T-helper 2 cell treated with Interferon-gamma antibody and Interleukin-4, amounts not matched to agents 5 μg/mL and 100 μg/mL, for 36 hours (primary cell): ENCODE results near the gene SH3PXD2B.
"Not testable (repeated sequence)": the region's sequence is repeated elsewhere in the genome, so short reads cannot be mapped to it uniquely, and the experiment has no call there.

Source experiments
- DNase-seq: peaks from one replicate; pipeline ENCODE4 v3.0.0; 2021; ENCODE audit warnings: low spot score
- H3K27ac Mint-ChIP-seq: one replicate; pipeline ENCODE4 v1.8.0; 2021; ENCODE audit warnings: mild to moderate bottlenecking, mixed read lengths
- H3K27me3 Mint-ChIP-seq: one replicate; pipeline ENCODE4 v1.8.0; 2021; ENCODE audit warnings: low read depth, mixed read lengths
- H3K36me3 Mint-ChIP-seq: one replicate; pipeline ENCODE4 v1.8.0; 2021; ENCODE audit warnings: low read depth, mixed read lengths
- H3K4me1 Mint-ChIP-seq: one replicate; pipeline ENCODE4 v1.8.0; 2021; ENCODE audit warnings: low read depth, mixed read lengths
- H3K4me3 Mint-ChIP-seq: one replicate; pipeline ENCODE4 v1.8.0; 2022; ENCODE audit warnings: mild to moderate bottlenecking, moderate library complexity, mixed read lengths
- H3K9me3 Mint-ChIP-seq: one replicate; pipeline ENCODE4 v1.8.0; 2021; ENCODE audit warnings: mixed read lengths

SH3PXD2B gene

DNA sequence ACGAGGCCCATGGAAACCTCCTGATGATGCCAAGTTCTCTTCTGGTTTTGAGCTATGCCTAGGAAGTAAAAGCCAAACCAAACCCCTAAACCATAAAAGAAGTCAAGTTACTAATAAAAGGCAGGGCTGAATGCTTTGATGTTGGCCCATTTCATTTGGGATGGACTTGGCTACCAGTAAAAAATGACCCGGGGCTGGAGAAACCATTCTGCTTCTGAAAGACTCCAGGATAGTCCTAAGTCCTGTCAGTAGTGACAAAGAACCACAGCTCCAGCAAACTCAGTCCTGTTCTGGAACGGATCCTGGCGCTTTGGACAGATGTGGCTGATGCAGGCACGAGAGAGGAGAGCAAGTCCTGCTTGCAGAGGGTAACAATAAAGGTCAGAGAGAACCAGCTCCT, 68.6 kb downstream of the SH3PXD2B start:
- H3K4me1 Mint-ChIP-seq = no peaks in the 10 kb centered on the region
- no peak for DNase-seq
- H3K4me3 Mint-ChIP-seq = no peak overlapping the region
- no peaks in the 10 kb centered on the region for H3K36me3 Mint-ChIP-seq
- no peak overlapping the region for H3K27ac Mint-ChIP-seq
- H3K27me3 Mint-ChIP-seq = peaks cover 4% of the 10 kb centered on the region
- no peaks in the 10 kb centered on the region for H3K9me3 Mint-ChIP-seq

DNA sequence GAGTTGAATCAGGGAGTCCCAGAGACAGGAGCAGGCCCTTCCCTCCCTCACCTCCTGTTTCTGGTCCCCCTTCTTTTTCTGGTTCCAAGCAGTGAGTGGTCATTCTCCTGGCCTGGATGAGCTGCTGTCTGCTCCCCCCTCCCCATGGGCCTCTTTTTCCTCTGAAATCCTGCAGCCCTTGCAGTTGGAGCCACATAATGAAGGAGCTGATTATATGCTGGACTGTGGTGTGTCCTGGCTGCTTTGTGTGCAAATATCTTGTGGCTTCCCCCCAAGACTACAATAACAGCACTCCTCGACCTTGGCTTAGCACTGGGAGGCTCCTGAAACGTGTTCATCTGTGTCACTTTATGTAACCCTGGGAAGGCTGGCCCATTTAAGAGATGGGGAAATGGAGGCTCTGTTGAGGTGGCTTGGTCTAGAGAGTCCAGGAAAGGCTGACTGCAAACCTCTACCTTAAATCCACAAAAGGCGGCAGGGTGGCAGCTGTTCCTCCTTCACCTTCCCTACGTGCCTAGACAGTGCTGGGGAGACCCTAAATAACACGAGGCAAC, 69.2 kb downstream of the SH3PXD2B start:
- H3K27ac Mint-ChIP-seq = no peak overlapping the region
- H3K27me3 Mint-ChIP-seq = peaks cover 4% of the 10 kb centered on the region

DNA sequence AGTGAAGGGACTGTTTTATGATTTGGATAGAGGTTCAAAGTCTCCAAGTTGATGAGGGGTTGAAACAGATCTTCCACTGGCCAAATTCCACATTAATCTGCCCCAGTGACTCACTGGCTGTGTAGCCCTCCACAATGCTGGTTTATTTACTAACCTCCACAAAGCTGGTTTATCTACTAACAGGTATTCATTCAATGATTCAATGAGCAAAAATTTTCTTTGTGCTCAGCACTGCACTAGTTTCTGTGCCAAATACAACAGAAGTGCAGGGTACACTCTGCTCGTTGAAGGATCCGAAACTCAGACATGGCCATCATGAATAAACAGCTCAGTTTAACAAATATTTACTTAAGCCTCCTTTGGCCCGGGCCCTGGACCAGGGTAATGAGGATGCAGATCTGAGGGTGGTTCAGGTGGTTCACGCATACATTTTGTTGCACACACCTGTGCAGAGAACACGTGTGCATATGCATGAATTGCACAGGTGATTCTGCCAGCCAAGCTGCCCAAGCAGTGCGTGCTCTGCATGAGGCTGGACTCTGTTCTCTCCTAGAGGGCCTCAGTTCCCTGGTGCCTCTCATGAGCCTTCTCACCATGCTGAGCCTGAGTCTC, 71.0 kb downstream of the SH3PXD2B start:
- Mint-ChIP-seq H3K4me1 (no peaks in the 10 kb centered on the region), H3K36me3 (no peaks in the 10 kb centered on the region), H3K4me3 (no peak overlapping the region), H3K27me3 (peaks cover 2% of the 10 kb centered on the region), H3K9me3 (no peaks in the 10 kb centered on the region), H3K27ac (no peak overlapping the region)
- DNase-seq = no peak

More for the DNA sequence above, 69.2 kb downstream of the SH3PXD2B start:
- DNase-seq = no peak
- Mint-ChIP-seq H3K36me3 (no peaks in the 10 kb centered on the region), H3K9me3 (no peaks in the 10 kb centered on the region), H3K4me1 (no peaks in the 10 kb centered on the region), H3K4me3 (no peak overlapping the region)

DNA sequence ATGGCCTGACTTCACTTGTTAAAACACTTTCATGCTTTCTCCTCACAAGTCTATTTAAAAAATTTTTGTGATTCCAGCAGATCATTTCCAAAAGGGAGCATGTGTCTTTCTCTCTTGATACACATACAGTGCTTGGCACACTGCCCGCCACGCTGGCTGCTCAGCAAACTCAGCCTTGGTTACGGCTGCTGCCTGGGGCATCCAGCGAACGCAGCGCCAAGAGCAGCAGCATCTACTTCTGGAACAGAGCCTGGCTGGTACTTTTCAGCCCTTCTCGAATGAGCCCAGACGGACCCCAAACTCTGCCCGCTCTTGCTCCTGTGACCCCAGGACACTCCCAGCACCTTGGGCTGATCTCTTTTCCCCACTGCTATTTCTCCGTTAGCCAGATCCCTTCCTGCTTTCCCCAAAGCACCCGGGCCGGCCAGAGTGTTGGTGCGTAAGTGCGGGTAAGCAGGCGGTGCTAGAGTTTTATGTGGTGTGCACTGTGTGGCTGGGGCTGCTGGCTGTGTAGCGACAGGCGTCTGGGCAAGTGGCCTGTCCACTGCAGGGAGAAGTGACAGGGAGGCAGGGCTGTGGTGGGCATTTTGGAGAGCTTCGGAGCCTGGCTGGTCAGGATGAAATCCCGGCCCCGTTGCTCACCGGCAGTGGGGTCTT, 73.2 kb downstream of the SH3PXD2B start:
- no peak overlapping the region for H3K4me3 Mint-ChIP-seq
- H3K36me3 Mint-ChIP-seq = no peaks in the 10 kb centered on the region
- no peaks in the 10 kb centered on the region for H3K27me3 Mint-ChIP-seq
- H3K4me1 Mint-ChIP-seq = no peaks in the 10 kb centered on the region
- DNase-seq = no peak
- H3K27ac Mint-ChIP-seq = no peak overlapping the region
- H3K9me3 Mint-ChIP-seq = no peaks in the 10 kb centered on the region

DNA sequence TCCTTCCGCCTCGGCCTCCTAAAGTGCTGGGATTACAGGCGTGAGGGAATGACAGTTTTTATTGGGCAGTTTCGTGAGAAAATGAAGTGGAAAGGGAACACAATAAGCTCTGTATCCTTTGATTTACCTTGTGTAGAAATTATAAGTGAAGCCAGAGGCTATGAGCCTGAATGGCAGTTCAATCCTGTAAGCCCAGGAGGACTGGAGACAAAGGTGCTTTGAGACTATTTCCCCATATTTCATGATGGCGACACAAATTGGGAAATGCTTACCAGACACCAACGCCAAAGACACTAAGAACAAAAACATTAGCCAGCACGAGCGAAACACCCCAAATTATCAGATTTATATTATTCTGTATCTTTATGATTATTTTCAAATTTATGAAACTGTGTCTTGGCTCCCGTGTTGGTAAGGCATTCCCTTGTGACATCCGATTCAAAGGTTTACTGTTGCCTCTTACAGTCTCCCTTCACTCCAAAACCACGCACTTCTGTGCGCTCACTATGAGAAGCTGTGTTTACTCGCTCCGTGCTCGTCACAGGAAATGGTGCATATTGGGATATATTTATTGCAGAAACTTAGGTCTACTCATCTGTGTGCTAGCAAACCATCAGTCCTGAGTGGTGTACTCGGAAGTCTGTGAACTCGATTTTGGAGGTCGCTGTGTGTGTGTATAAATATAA, 73.9 kb downstream of the SH3PXD2B start:
- no peak overlapping the region for H3K4me3 Mint-ChIP-seq
- no peaks in the 10 kb centered on the region for H3K4me1 Mint-ChIP-seq
- DNase-seq = no peak

DNA sequence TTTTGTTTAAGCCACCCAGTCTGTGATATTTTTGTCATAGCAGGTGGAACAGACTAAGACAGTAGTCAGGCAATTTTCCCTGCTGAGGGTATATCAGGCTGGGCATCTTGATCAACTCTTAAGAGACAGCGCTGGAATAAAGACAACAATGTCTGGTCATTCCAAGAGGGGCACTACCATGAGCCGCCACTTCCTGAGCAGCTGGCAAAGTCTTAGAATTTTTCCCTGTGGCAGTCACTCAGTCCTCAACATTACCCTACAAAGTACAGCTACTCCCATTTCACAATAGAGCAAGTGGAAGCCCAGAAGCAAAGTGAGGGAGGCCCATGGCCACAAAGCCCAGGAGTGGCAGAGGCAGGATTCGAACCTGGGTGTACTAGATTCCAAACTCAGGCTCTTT, 74.8 kb downstream of the SH3PXD2B start:
- Mint-ChIP-seq H3K27me3 (no peaks in the 10 kb centered on the region), H3K4me3 (no peak overlapping the region), H3K9me3 (no peaks in the 10 kb centered on the region), H3K27ac (no peak overlapping the region), H3K4me1 (no peaks in the 10 kb centered on the region), H3K36me3 (no peaks in the 10 kb centered on the region)
- DNase-seq = no peak

More for the DNA sequence above, 73.9 kb downstream of the SH3PXD2B start:
- Mint-ChIP-seq H3K27me3 (no peaks in the 10 kb centered on the region), H3K36me3 (no peaks in the 10 kb centered on the region), H3K9me3 (no peaks in the 10 kb centered on the region), H3K27ac (no peak overlapping the region)

DNA sequence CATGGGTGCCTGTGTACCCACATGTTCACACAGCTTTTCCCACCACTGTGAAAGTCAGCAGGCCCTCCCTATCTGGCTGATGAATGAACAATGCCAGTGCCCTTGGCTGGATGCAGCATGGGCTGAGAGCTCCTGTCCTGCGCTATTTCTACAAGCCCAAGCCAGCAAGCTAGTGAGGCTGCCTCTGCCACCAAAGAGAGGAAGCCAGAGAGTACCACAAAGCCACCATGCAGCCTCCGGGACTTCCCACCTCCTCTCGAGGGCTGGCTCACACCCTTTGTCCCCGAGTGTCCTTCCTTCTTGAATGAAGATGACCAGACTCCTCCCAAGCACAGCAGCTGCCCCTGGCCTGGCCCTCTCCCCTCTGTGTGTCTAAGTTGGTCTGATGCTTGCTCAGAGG, 76.5 kb downstream of the SH3PXD2B start:
- H3K27ac Mint-ChIP-seq = no peak overlapping the region
- no peaks in the 10 kb centered on the region for H3K27me3 Mint-ChIP-seq
- no peaks in the 10 kb centered on the region for H3K4me1 Mint-ChIP-seq
- no peak for DNase-seq
- no peaks in the 10 kb centered on the region for H3K9me3 Mint-ChIP-seq
- no peaks in the 10 kb centered on the region for H3K36me3 Mint-ChIP-seq
- no peak overlapping the region for H3K4me3 Mint-ChIP-seq

DNA sequence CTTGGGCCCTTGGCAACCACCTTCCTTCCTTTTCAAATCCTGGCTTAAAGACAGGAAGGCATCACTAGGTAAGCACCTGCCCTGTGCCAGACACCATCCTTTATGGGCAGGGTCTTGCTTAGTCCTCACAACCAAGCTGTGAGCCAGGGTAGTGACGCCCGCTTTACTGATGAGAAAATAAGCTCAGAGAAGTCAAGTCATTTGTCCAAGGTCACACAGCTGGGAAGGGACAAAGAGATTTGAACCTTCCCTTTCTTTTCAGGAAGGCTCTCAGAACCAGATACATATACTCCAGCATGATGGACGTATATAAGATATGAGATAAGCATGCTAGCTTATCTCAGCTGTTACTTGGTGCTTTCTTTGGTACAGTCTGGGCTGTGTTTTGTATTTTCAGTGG, 76.9 kb downstream of the SH3PXD2B start:
- Mint-ChIP-seq H3K9me3 (no peaks in the 10 kb centered on the region), H3K27me3 (no peaks in the 10 kb centered on the region), H3K27ac (no peak overlapping the region), H3K4me1 (no peaks in the 10 kb centered on the region), H3K36me3 (no peaks in the 10 kb centered on the region), H3K4me3 (no peak overlapping the region)
- no peak for DNase-seq

DNA sequence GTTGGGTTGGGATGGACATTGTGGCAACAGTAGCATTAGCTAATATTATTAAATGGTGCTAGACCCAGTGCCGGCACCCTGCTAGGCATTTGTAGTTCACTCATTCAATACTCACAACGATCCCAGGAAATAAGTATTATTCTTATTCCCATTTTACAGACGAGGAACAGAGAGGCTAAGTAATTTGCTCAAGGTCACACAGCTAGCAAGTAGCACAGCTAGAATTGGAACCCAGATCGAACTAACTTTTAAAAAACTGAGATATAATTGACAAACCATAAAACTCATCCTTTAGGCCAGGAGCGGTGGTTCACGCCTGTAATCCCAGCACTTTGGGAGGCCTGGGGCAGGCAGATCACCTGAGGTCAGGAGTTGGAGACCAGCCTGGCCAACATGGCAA, 79.5 kb downstream of the SH3PXD2B start:
- Mint-ChIP-seq H3K36me3 (no peaks in the 10 kb centered on the region), H3K9me3 (peaks cover 18% of the 10 kb centered on the region), H3K4me1 (no peaks in the 10 kb centered on the region), H3K27me3 (no peaks in the 10 kb centered on the region), H3K4me3 (no peak overlapping the region), H3K27ac (no peak overlapping the region)
- no peak for DNase-seq

DNA sequence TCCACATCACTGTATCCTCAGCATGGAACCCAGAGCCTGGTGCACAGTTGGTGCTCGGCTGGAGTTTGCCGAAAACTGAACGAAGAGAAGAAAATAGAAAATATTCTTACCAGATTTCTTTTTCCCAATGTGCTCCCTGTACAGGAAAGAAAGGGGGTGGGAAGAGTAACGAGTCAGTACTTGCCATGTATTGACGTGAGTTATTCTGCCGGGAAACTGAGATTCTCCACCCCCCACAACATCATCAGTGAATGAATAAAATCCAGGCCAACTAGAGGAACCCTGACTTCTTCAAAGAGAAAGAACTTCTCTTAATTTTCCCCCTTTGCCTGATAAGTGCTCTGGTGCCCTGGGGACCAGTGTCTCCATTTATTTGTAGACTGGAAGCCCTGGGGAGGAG, 80.6 kb downstream of the SH3PXD2B start:
- H3K4me3 Mint-ChIP-seq = no peak overlapping the region
- DNase-seq = no peak
- H3K27me3 Mint-ChIP-seq = no peaks in the 10 kb centered on the region
- no peaks in the 10 kb centered on the region for H3K4me1 Mint-ChIP-seq
- no peaks in the 10 kb centered on the region for H3K36me3 Mint-ChIP-seq
- peaks cover 18% of the 10 kb centered on the region for H3K9me3 Mint-ChIP-seq
- H3K27ac Mint-ChIP-seq = no peak overlapping the region

DNA sequence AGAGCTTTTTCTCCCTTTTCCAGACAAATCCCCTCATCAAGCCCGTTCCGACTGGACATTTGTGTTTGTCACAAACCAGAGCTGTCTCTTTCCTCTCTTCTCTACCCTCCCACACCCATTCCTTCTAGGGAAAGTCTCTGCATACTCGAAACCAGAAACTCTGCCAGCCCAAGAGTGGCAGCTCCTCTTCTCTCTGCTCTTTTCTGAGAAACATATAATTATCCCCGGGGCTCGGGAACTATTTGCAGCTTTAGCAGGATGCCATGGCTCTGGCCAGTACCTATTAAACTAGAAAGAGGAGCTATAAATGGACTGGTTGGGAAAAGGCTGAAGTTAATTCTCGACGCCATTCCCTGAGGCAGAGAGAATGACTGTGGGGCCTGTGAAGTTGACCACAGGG, 82.6 kb downstream of the SH3PXD2B start:
- DNase-seq = no peak
- Mint-ChIP-seq H3K9me3 (peaks cover 18% of the 10 kb centered on the region), H3K27ac (no peak overlapping the region), H3K27me3 (no peaks in the 10 kb centered on the region), H3K4me3 (no peak overlapping the region), H3K36me3 (no peaks in the 10 kb centered on the region), H3K4me1 (no peaks in the 10 kb centered on the region)

DNA sequence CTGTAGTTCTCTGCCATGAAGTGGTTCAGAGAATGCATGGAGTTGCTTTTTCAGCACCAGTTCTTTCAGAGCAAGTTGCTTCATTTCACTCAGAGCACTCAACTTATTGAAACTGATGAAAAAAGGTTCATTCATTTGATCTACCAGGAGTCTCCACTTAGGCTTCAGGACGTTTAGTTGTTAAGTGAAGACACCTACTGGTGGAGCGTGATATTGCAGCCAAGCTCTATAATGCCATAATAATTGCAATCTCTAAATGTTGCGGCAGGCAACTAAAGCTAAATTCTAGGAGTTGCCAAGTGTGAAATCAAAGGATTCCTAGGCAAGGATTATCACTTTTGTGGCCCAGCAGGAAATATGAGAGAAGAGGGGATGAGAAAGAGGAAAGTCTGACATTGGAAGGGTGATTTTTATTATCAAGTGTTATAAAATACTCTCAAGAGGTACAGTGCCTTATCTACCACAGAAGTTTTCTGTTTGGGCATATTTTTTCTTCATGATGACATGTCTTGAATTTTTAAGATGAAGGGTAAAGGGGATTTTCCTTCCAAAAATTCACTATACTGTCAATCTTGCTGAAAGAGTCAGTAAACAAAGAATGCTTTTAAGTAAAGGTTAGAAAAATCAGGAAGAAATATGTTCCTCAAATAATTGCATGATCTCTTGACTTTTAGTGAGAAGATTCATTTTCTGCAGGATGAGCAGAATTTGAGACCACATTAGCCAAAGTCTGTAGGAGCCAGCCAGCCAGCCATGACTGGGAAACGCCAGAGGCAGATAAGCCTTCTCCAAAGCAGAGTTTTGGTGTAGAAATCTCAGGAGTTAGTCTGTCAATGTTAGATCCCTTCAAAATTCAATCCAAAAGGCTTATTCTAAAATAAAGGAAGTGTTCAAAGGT, 83.4 kb downstream of the SH3PXD2B start:
- H3K27me3 Mint-ChIP-seq = no peaks in the 10 kb centered on the region
- DNase-seq = no peak
- no peaks in the 10 kb centered on the region for H3K36me3 Mint-ChIP-seq
- no peak overlapping the region for H3K27ac Mint-ChIP-seq
- H3K4me3 Mint-ChIP-seq = no peak overlapping the region
- no peaks in the 10 kb centered on the region for H3K4me1 Mint-ChIP-seq
- peaks cover 18% of the 10 kb centered on the region for H3K9me3 Mint-ChIP-seq

DNA sequence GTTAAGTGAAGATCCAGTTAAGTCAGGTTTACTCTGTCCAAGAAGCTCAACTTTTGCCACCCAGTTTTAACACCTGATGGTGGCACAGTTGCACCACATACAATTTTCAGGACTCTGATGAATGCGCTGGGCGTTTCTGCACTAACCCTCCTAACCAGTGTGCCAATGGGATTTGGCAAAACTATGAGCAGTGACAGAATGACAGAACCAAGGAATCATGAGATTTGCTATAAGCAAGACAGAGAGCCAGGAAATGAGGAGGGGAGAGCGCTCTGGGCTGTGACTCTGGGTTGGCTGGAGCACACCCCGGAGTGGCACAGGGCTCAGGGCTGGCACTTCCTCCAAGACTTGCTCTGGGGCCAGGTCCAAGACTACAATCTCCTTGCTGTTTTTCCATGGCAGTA, 84.1 kb downstream of the SH3PXD2B start:
- no peaks in the 10 kb centered on the region for H3K27me3 Mint-ChIP-seq
- no peaks in the 10 kb centered on the region for H3K36me3 Mint-ChIP-seq
- no peak for DNase-seq
- no peaks in the 10 kb centered on the region for H3K4me1 Mint-ChIP-seq
- no peak overlapping the region for H3K4me3 Mint-ChIP-seq
- H3K9me3 Mint-ChIP-seq = peaks cover 18% of the 10 kb centered on the region
- H3K27ac Mint-ChIP-seq = no peak overlapping the region

DNA sequence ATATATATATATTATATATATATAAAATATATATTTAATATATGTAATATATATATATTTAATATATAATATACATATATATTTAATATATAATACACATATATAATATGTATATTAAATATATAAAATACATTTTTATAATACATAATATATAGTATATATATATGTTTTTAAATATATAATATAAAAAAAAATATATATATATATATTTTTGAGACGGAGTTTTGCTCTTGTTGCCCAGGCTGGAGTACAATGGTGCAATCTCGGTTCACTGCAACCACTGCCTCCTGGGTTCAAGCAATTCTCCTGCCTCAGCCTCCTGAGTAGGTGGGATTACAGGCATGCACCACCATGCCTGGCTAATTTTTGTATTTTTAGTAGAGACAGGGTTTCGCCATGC, 85.6 kb downstream of the SH3PXD2B start:
- H3K9me3 Mint-ChIP-seq = peaks cover 18% of the 10 kb centered on the region
- DNase-seq = not testable (repeated sequence)

More for the DNA sequence above, 85.6 kb downstream of the SH3PXD2B start:
- not testable (repeated sequence) for H3K27ac Mint-ChIP-seq, H3K4me3 Mint-ChIP-seq, H3K27me3 Mint-ChIP-seq, H3K36me3 Mint-ChIP-seq, H3K4me1 Mint-ChIP-seq
